Esophagus squamous epithelium (tissue), 4 donors: ENCODE data around the gene SLAMF9.

Experiments
- CTCF ChIP-seq, 6 experiments: fragments of 450-650 bp in 4 of 6; fragments of 200-600 bp in 2 of 6; sonication (generic) in 2 of 6; IDR thresholded peaks; one replicate each; pipeline ENCODE4 v1.5.1; 2016 to 2019; ENCODE audit warnings: antibody characterized with exemption in 6 of 6, mild to moderate bottlenecking in 4 of 6, moderate library complexity in 4 of 6
- POLR2A ChIP-seq, 4 donors: fragments of 450-650 bp; IDR thresholded peaks; one replicate each; pipeline ENCODE4 v1.6.1; 2017; ENCODE audit warnings: antibody characterized with exemption in 4 of 4, mild to moderate bottlenecking in 4 of 4, moderate library complexity in 3 of 4

GRCh38 chr1:159994896-159995295, 40.9 kb upstream of the SLAMF9 start:
- TF ChIP-seq CTCF (IDR thresholded peaks at IDR 0.05), result no peak
- TF ChIP-seq POLR2A (IDR thresholded peaks at IDR 0.05), result no peak
